ENCODE results near the gene RARRES1. TPM values are rescaled to one million over a fixed set of nuclear protein-coding genes. Genes with fewer than 3 reads are reported as not detected.

RARRES1 gene
- total RNA-seq, 1 experiment from 2014 or later, result not detected

- Mint-ChIP-seq H3K27ac (ENCODE audit: low read depth, unreplicated experiment) (no peak overlapping the region), H3K4me1 (ENCODE audit: insufficient read depth, unreplicated experiment) (no peaks in the 10 kb centered on the region), H3K36me3 (ENCODE audit: insufficient read depth, unreplicated experiment) (no peaks in the 10 kb centered on the region), H3K27me3 (ENCODE audit: insufficient read depth, unreplicated experiment) (no peaks in the 10 kb centered on the region), H3K9me3 (ENCODE audit: unreplicated experiment) (no peaks in the 10 kb centered on the region), H3K4me3 (ENCODE audit: unreplicated experiment) (peak overlapping the region; percentile 64)
- ChIA-PET POLR2A (no interaction called here), CTCF (interaction anchor here (7.2 kb wide), 1 partner anchor 59 kb away, joined by 238 read pairs; no protein-coding TSS in a partner anchor)
- DNase-seq (ENCODE audit: unreplicated experiment), result no peak
- intact Hi-C loops (cut with micrococcal nuclease), result no loop called here
- no peak for TF ChIP-seq CTCF (IDR thresholded peaks at IDR 0.05; ENCODE audit: unreplicated experiment)
- no TSS peak for BruUV-seq (replicated peaks)
Observed at GRCh38 chr3:158731486-158731885, 771 bp downstream of the RARRES1 start.

GRCh38 chr3:158728851-158729250, 3.4 kb downstream of the RARRES1 start:
- H3K4me3 Mint-ChIP-seq (ENCODE audit: unreplicated experiment), result no peak overlapping the region
- DNase-seq (ENCODE audit: unreplicated experiment), result no peak
- ChIA-PET POLR2A (interaction anchor here (0.6 to 3.4 kb wide), 4 partner anchors 11 to 66 kb away, joined by 3 to 13 read pairs (median 4); no protein-coding TSS in a partner anchor), CTCF (interaction anchor here (0.5 to 7.2 kb wide), 14 partner anchors 8 to 1079 kb away, joined by 3 to 238 read pairs (median 10); no protein-coding TSS in a partner anchor)
- peaks cover 11% of the 10 kb centered on the region for H3K4me1 Mint-ChIP-seq (ENCODE audit: insufficient read depth, unreplicated experiment)
- H3K36me3 Mint-ChIP-seq (ENCODE audit: insufficient read depth, unreplicated experiment), result no peaks in the 10 kb centered on the region
- intact Hi-C loops (cut with micrococcal nuclease), result loop anchor here (5.0 kb wide), 2 partner anchors 57 to 72 kb away; partner anchors contain the start of gene LXN
- TF ChIP-seq CTCF (IDR thresholded peaks at IDR 0.05; ENCODE audit: unreplicated experiment), result no peak
- H3K27me3 Mint-ChIP-seq (ENCODE audit: insufficient read depth, unreplicated experiment), result no peaks in the 10 kb centered on the region
- no peaks in the 10 kb centered on the region for H3K9me3 Mint-ChIP-seq (ENCODE audit: unreplicated experiment)
- H3K27ac Mint-ChIP-seq (ENCODE audit: low read depth, unreplicated experiment), result no peak overlapping the region
- no TSS peak for BruUV-seq (replicated peaks)

- Mint-ChIP-seq H3K27ac (ENCODE audit: low read depth, unreplicated experiment) (no peak overlapping the region), H3K36me3 (ENCODE audit: insufficient read depth, unreplicated experiment) (no peaks in the 10 kb centered on the region), H3K9me3 (ENCODE audit: unreplicated experiment) (no peaks in the 10 kb centered on the region), H3K4me1 (ENCODE audit: insufficient read depth, unreplicated experiment) (peaks cover 11% of the 10 kb centered on the region), H3K27me3 (ENCODE audit: insufficient read depth, unreplicated experiment) (no peaks in the 10 kb centered on the region), H3K4me3 (ENCODE audit: unreplicated experiment) (peak overlapping the region; percentile 38)
- TF ChIP-seq CTCF (IDR thresholded peaks at IDR 0.05; ENCODE audit: unreplicated experiment), result no peak
- CTCF ChIA-PET, result interaction anchor here (0.7 to 7.2 kb wide), 34 partner anchors 9 to 918 kb away, joined by 3 to 238 read pairs (median 6); partner anchors contain the start of genes GFM1 and MFSD1
- BruUV-seq (replicated peaks), result no TSS peak
- POLR2A ChIA-PET, result interaction anchor here (0.6 to 3.4 kb wide), 8 partner anchors 62 to 1079 kb away, joined by 3 to 13 read pairs (median 3); partner anchors contain the start of gene MFSD1
- intact Hi-C loops (cut with micrococcal nuclease), result loop anchor here (5.0 kb wide), 2 partner anchors 56 to 71 kb away; partner anchors contain the start of gene LXN
- no peak for DNase-seq (ENCODE audit: unreplicated experiment)
Observed at GRCh38 chr3:158728061-158728377, 4.2 kb downstream of the RARRES1 start.

- Mint-ChIP-seq H3K4me3 (ENCODE audit: unreplicated experiment) (peak overlapping the region; percentile 38), H3K9me3 (ENCODE audit: unreplicated experiment) (no peaks in the 10 kb centered on the region), H3K27ac (ENCODE audit: low read depth, unreplicated experiment) (no peak overlapping the region), H3K4me1 (ENCODE audit: insufficient read depth, unreplicated experiment) (peaks cover 11% of the 10 kb centered on the region), H3K27me3 (ENCODE audit: insufficient read depth, unreplicated experiment) (no peaks in the 10 kb centered on the region), H3K36me3 (ENCODE audit: insufficient read depth, unreplicated experiment) (no peaks in the 10 kb centered on the region)
- no TSS peak for BruUV-seq (replicated peaks)
- ChIA-PET POLR2A (interaction anchor here (0.6 to 3.4 kb wide), 8 partner anchors 62 to 1080 kb away, joined by 3 to 13 read pairs (median 3); partner anchors contain the start of gene MFSD1), CTCF (interaction anchor here (0.7 to 7.2 kb wide), 43 partner anchors 9 to 1217 kb away, joined by 3 to 238 read pairs (median 5); partner anchors contain the start of genes GFM1 and MFSD1)
- DNase-seq (ENCODE audit: unreplicated experiment), result peak; percentile 72
- intact Hi-C loops (cut with micrococcal nuclease), result loop anchor here (1.0 to 5.0 kb wide), 3 partner anchors 55 to 70 kb away; partner anchors contain the start of gene LXN
- TF ChIP-seq CTCF (IDR thresholded peaks at IDR 0.05; ENCODE audit: unreplicated experiment), result peak; percentile 47
Observed at GRCh38 chr3:158727206-158728060, 4.8 kb downstream of the RARRES1 start.

All from MCF 10A (cell line).